Panc1 (cell line): ENCODE data around the gene DOCK11. TPM values are rescaled to one million over a fixed set of nuclear protein-coding genes. Genes with fewer than 3 reads are reported as not detected.

Experiments used
- ATAC-seq: fragments of 200-7000 bp; cut with Tn5 transposase; 2 replicates; pipeline ENCODE4 v1.9.1; 2020; ENCODE audit warnings: mild to moderate bottlenecking, moderate library complexity
- BruUV-seq: library from RNA; stranded (reverse); fragments of 400-500 nt; replicated peaks from 2 replicates; lab custom pipeline; 2021; lab: Mats Ljungman, UMichigan
- CTCF ChIA-PET: fragments of 300-600 bp; sonication (Branson Sonifier 250); formaldehyde crosslinking; loops from one replicate; lab custom pipeline; 2022; ENCODE audit warnings: antibody characterized with exemption; lab: Charles Lee
- POLR2A ChIA-PET: fragments of 300-600 bp; sonication (Branson Sonifier 250); formaldehyde crosslinking; loops from one replicate; lab custom pipeline; 2022; ENCODE audit warnings: antibody characterized with exemption; lab: Charles Lee
- DNase-seq: peaks from one replicate; pipeline ENCODE4 v3.0.0-alpha.2; 2010; ENCODE audit warnings: low read depth, low spot score
- H3K27ac ChIP-seq: 2 replicates; pipeline ENCODE4 v1.5.1; 2011; ENCODE audit warnings: mild to moderate bottlenecking, low read length, inconsistent platforms
- H3K27me3 ChIP-seq: fragments of 200-500 bp; sonication (Bioruptor generic); 2 replicates; pipeline ENCODE4 v1.6.0; 2014; ENCODE audit warnings: low read length, inconsistent platforms; ENCODE audit not compliant: control insufficient read depth, insufficient read depth
- H3K36me3 ChIP-seq: fragments of 200-500 bp; sonication (Bioruptor generic); 2 replicates; pipeline ENCODE4 v1.5.1; 2014; ENCODE audit warnings: inconsistent platforms, mild to moderate bottlenecking, low read length, moderate library complexity; ENCODE audit not compliant: control insufficient read depth, insufficient read depth
- H3K4me1 ChIP-seq: 2 replicates; pipeline ENCODE4 v1.5.1; 2011; ENCODE audit warnings: inconsistent platforms, mild to moderate bottlenecking, low read length, moderate library complexity; ENCODE audit not compliant: control insufficient read depth, insufficient read depth
- H3K4me3 ChIP-seq, 2 experiments: 2 replicates each; pipeline ENCODE4 v1.5.1; 2011 to 2012; ENCODE audit warnings: low read depth in 2 of 2, low read length in 2 of 2, mild to moderate bottlenecking in 2 of 2, inconsistent platforms in 1 of 2, moderate library complexity in 1 of 2
- H3K9me3 ChIP-seq: fragments of 200-500 bp; sonication (Bioruptor generic); 2 replicates; pipeline ENCODE4 v1.5.1; 2014; ENCODE audit warnings: low read depth, mild to moderate bottlenecking, inconsistent platforms, low read length, moderate library complexity; ENCODE audit not compliant: control insufficient read depth, insufficient read depth
- POLR2AphosphoS5 ChIP-seq: IDR thresholded peaks from 2 replicates; pipeline ENCODE4 v1.6.1; 2012; ENCODE audit warnings: mild to moderate bottlenecking, low read depth, low read length, moderate library complexity
- SIN3A ChIP-seq: IDR thresholded peaks from 2 replicates; pipeline ENCODE4 v1.6.1; 2012; ENCODE audit warnings: low read depth, mild to moderate bottlenecking, low read length, moderate library complexity, borderline replicate concordance; ENCODE audit not compliant: insufficient read depth
- TCF7L2 ChIP-seq: IDR thresholded peaks from 2 replicates; pipeline ENCODE4 v1.6.1; 2011; ENCODE audit warnings: mild to moderate bottlenecking, low read depth, low read length, inconsistent platforms
- in situ Hi-C: cut with HindIII; loops from 2 replicates; pipeline ENCODE4 v1.10.0; 2016; ENCODE audit warnings: low sequenced_read_pairs, low pct_unique_long_range_greater_than_20kb
- intact Hi-C: fragments of 100-400 bp; cut with micrococcal nuclease; formaldehyde crosslinking; loops from one replicate; pipeline ENCODE4 v1.10.0; 2022; ENCODE audit not compliant: unreplicated experiment
- total RNA-seq: library from RNA; stranded (reverse); gene quantifications from one replicate; pipeline ENCODE4 v1.2.1, GENCODE V29; 2021; ENCODE audit not compliant: unreplicated experiment
- TF ChIP-seq, protein P1 (sequence below): fragments of 450-650 bp; IDR thresholded peaks from 2 replicates; pipeline ENCODE4 v1.5.1; 2017; ENCODE audit warnings: mild to moderate bottlenecking
- TF ChIP-seq, protein P2 (sequence below), 2 experiments: IDR thresholded peaks; 2 replicates each; pipeline ENCODE4 v1.6.1; 2011 to 2012; ENCODE audit warnings: low read depth in 2 of 2, control low read depth in 1 of 2, low read length in 1 of 2, mild to moderate bottlenecking in 1 of 2, moderate library complexity in 1 of 2; ENCODE audit not compliant: insufficient read depth in 1 of 2

DOCK11 gene
- total RNA-seq, 1 experiment from 2014 or later, result 2.0 TPM

DNA sequence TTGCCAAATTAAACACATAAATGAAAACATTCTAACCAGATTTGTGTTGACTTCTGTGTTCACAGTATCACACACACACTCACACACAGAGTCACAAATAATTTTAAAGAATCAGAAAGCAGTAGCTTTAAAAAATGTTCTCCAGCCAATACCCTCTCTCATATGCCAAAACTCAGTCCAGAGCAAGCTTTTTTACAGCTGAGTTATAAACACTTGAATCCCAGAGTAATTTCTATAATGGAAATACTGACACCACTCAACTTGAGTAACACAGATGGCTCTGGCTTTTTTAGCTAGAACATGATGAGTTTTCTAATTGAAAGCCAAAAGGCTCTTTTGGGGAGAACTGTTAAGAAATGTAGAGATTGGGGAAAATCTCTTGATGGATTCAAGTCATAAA lies 100.8 kb downstream of the DOCK11 start:
- POLR2A ChIA-PET, result no interaction called here
- Histone ChIP-seq H3K27ac (no peak overlapping the region), H3K4me3 (no peak overlapping the region), H3K4me1 (no peaks in the 10 kb centered on the region), H3K27me3 (peaks cover 5% of the 10 kb centered on the region; the same call in 1 of the 2 replicates), H3K36me3 (no peaks in the 10 kb centered on the region), H3K9me3 (no peaks in the 10 kb centered on the region)
- CTCF ChIA-PET, result no interaction called here
- intact Hi-C loops (no loop called here), in situ Hi-C loops (no loop called here)
- BruUV-seq, result no TSS peak
- ATAC-seq (no peak), DNase-seq (no peak)
- no peak for TF ChIP-seq POLR2AphosphoS5
- TF ChIP-seq TCF7L2, result no peak
- no peak for TF ChIP-seq SIN3A
- TF ChIP-seq, protein P1, sequence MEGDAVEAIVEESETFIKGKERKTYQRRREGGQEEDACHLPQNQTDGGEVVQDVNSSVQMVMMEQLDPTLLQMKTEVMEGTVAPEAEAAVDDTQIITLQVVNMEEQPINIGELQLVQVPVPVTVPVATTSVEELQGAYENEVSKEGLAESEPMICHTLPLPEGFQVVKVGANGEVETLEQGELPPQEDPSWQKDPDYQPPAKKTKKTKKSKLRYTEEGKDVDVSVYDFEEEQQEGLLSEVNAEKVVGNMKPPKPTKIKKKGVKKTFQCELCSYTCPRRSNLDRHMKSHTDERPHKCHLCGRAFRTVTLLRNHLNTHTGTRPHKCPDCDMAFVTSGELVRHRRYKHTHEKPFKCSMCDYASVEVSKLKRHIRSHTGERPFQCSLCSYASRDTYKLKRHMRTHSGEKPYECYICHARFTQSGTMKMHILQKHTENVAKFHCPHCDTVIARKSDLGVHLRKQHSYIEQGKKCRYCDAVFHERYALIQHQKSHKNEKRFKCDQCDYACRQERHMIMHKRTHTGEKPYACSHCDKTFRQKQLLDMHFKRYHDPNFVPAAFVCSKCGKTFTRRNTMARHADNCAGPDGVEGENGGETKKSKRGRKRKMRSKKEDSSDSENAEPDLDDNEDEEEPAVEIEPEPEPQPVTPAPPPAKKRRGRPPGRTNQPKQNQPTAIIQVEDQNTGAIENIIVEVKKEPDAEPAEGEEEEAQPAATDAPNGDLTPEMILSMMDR, result no peak
- TF ChIP-seq, protein P2, sequence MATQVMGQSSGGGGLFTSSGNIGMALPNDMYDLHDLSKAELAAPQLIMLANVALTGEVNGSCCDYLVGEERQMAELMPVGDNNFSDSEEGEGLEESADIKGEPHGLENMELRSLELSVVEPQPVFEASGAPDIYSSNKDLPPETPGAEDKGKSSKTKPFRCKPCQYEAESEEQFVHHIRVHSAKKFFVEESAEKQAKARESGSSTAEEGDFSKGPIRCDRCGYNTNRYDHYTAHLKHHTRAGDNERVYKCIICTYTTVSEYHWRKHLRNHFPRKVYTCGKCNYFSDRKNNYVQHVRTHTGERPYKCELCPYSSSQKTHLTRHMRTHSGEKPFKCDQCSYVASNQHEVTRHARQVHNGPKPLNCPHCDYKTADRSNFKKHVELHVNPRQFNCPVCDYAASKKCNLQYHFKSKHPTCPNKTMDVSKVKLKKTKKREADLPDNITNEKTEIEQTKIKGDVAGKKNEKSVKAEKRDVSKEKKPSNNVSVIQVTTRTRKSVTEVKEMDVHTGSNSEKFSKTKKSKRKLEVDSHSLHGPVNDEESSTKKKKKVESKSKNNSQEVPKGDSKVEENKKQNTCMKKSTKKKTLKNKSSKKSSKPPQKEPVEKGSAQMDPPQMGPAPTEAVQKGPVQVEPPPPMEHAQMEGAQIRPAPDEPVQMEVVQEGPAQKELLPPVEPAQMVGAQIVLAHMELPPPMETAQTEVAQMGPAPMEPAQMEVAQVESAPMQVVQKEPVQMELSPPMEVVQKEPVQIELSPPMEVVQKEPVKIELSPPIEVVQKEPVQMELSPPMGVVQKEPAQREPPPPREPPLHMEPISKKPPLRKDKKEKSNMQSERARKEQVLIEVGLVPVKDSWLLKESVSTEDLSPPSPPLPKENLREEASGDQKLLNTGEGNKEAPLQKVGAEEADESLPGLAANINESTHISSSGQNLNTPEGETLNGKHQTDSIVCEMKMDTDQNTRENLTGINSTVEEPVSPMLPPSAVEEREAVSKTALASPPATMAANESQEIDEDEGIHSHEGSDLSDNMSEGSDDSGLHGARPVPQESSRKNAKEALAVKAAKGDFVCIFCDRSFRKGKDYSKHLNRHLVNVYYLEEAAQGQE (IDR thresholded peaks at IDR 0.05; ENCODE audit: insufficient read depth in 1 of 2, low read depth in 2 of 2, low read length in 1 of 2), result no peak

DNA sequence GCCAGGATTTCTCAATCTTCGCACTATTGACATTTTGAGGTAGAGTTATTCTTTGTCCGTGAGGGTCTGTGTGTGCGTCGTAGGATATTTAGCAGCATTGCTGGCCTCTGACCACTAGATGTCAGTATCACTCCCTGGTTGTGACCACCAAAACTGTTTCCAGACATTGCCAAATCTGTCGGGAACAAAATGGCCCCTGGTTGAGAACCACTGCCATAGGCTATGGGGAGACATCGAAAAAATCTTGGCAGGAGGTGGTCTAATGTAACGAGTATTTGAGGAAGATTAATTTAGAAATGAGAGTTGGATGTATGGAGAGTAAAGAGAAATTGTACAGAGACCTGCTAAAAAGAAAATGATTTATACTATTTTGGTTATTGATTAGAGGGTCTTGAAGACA lies 108.4 kb downstream of the DOCK11 start:
- Histone ChIP-seq H3K4me1 (peaks cover 3% of the 10 kb centered on the region; the same call in 1 of the 2 replicates), H3K27ac (no peak overlapping the region), H3K36me3 (no peaks in the 10 kb centered on the region), H3K27me3 (no peaks in the 10 kb centered on the region; the same call in 1 of the 2 replicates), H3K9me3 (no peaks in the 10 kb centered on the region), H3K4me3 (peak overlapping the region in 1 of 2 experiments; percentile 12; a peak in 2 of 4 replicates)
- peak; percentile 85 for ATAC-seq
- POLR2A ChIA-PET, result no interaction called here
- TF ChIP-seq, protein P2 (IDR thresholded peaks at IDR 0.05; ENCODE audit: insufficient read depth in 1 of 2, low read depth in 2 of 2, low read length in 1 of 2), result no peak
- TF ChIP-seq TCF7L2, result no peak
- TF ChIP-seq, protein P1, result peak; percentile 88
- in situ Hi-C loops (no loop called here), intact Hi-C loops (loop anchor here (1.0 kb wide), 1 partner anchor 203 kb away; no protein-coding TSS in a partner anchor)
- peak; percentile 59 for DNase-seq
- BruUV-seq, result no TSS peak
- CTCF ChIA-PET, result no interaction called here
